Measurements from ENCODE around the gene STH.

Gene STH

GRCh38 chr17:45968732-45969131 lies 30.3 kb upstream of the STH start:
- no peak for DNase-seq

GRCh38 chr17:45969726-45970125 lies 29.3 kb upstream of the STH start:
- no peak for DNase-seq

- no peak for DNase-seq
Measured at GRCh38 chr17:45970659-45971058, 28.4 kb upstream of the STH start.

- DNase-seq: no peak
Measured at GRCh38 chr17:45971698-45972141, 27.3 kb upstream of the STH start.

- no peak for DNase-seq
Measured at GRCh38 chr17:45972531-45972930, 26.5 kb upstream of the STH start.

- DNase-seq: no peak
Measured at GRCh38 chr17:45973099-45973780, 25.8 kb upstream of the STH start.

GRCh38 chr17:45973946-45974859 lies 24.8 kb upstream of the STH start:
- DNase-seq: no peak

- DNase-seq: no peak
Measured at GRCh38 chr17:45974916-45975630, 24.0 kb upstream of the STH start.

- DNase-seq: no peak
Measured at GRCh38 chr17:45975640-45976295, 23.3 kb upstream of the STH start.

- DNase-seq: no peak
Measured at GRCh38 chr17:45976391-45976754, 22.7 kb upstream of the STH start.

- DNase-seq: no peak
Measured at GRCh38 chr17:45976755-45977505, 22.1 kb upstream of the STH start.

GRCh38 chr17:45977506-45977824 lies 21.6 kb upstream of the STH start:
- DNase-seq: no peak

GRCh38 chr17:45977976-45978626 lies 20.9 kb upstream of the STH start:
- no peak for DNase-seq

GRCh38 chr17:45979137-45979536 lies 19.9 kb upstream of the STH start:
- no peak for DNase-seq

GRCh38 chr17:45980855-45981254 lies 18.2 kb upstream of the STH start:
- no peak for DNase-seq

GRCh38 chr17:45981306-45981705 lies 17.7 kb upstream of the STH start:
- no peak for DNase-seq

- no peak for DNase-seq
Measured at GRCh38 chr17:45982791-45983613, 16.0 kb upstream of the STH start.

GRCh38 chr17:45983614-45984310 lies 15.3 kb upstream of the STH start:
- no peak for DNase-seq

- DNase-seq: no peak
Measured at GRCh38 chr17:45984368-45984767, 14.7 kb upstream of the STH start.

GRCh38 chr17:45985447-45985846 lies 13.6 kb upstream of the STH start:
- no peak for DNase-seq
